ENCODE results near the gene SPEF2.

DNA sequence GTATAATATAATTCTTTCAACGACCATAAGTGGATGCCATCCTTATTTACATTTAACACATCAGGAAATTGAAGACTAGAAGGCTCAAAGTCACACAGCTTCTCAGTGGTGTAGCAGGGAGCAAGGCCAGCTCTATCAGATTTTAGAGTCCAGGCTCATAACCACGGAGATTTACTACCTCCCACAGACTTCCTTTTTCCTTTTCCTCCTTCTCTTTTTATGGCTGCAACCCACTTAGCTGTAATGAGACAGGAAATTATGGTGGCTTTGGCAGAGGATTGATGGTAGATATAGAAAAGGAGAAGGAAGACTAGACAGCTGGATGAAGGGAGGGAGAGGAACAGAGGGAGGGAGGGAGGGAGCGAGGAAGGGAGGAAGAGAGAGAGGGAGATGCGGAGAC lies 47.4 kb downstream of the SPEF2 start:
- TF ChIP-seq EZH2 (IDR thresholded peaks at IDR 0.05; ENCODE audit: borderline replicate concordance), result no peak
- TF ChIP-seq, protein P1, sequence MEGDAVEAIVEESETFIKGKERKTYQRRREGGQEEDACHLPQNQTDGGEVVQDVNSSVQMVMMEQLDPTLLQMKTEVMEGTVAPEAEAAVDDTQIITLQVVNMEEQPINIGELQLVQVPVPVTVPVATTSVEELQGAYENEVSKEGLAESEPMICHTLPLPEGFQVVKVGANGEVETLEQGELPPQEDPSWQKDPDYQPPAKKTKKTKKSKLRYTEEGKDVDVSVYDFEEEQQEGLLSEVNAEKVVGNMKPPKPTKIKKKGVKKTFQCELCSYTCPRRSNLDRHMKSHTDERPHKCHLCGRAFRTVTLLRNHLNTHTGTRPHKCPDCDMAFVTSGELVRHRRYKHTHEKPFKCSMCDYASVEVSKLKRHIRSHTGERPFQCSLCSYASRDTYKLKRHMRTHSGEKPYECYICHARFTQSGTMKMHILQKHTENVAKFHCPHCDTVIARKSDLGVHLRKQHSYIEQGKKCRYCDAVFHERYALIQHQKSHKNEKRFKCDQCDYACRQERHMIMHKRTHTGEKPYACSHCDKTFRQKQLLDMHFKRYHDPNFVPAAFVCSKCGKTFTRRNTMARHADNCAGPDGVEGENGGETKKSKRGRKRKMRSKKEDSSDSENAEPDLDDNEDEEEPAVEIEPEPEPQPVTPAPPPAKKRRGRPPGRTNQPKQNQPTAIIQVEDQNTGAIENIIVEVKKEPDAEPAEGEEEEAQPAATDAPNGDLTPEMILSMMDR (IDR thresholded peaks at IDR 0.05; ENCODE audit: poor library complexity), result no peak
